ENCODE measurements around the gene NONO. TPM values are rescaled to one million over a fixed set of nuclear protein-coding genes. Genes with fewer than 3 reads are reported as not detected.

NONO gene, protein sequence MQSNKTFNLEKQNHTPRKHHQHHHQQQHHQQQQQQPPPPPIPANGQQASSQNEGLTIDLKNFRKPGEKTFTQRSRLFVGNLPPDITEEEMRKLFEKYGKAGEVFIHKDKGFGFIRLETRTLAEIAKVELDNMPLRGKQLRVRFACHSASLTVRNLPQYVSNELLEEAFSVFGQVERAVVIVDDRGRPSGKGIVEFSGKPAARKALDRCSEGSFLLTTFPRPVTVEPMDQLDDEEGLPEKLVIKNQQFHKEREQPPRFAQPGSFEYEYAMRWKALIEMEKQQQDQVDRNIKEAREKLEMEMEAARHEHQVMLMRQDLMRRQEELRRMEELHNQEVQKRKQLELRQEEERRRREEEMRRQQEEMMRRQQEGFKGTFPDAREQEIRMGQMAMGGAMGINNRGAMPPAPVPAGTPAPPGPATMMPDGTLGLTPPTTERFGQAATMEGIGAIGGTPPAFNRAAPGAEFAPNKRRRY
- total RNA-seq = 307 and 375 TPM in 2 replicates

DNA sequence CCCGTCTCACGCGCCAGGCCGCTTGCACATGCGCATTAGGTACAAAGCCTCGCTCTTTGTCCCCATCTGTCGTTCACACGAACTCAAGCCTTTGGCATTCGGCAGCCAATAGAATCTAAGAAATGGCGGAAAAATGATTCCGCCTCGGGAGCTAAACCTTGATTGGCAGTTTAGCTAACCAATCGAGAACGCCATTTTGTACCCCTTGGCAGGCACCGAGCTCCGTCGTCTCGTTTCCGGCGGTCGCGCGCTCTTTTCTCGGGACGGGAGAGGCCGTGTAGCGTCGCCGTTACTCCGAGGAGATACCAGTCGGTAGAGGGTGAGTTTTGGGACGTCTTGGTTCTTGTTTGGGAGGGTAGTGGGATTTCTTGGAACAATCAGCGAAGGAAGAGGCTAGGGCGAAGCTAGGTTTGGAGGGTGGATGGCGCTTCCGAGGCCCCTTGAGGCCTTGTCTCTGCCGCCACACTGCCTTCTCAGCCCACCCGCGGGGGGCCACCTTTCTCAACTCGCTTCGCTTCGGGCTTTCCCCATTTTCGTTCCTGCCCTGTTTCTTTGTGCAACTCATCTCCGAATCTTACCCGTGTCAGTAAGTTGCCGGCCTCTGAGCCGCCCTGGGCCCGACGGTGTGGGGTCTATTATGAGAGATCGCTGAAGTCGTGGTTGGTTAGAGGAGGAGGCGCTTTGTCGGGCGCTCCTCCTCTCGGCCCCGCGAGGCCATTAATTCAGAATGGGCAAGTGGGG is at the start of gene NONO:
Gene NONO, plus strand, starts transcription at position 233 of the 741 bp plus-strand sequence. CDS start 7,003 bp downstream, outside the sequence.

DNA sequence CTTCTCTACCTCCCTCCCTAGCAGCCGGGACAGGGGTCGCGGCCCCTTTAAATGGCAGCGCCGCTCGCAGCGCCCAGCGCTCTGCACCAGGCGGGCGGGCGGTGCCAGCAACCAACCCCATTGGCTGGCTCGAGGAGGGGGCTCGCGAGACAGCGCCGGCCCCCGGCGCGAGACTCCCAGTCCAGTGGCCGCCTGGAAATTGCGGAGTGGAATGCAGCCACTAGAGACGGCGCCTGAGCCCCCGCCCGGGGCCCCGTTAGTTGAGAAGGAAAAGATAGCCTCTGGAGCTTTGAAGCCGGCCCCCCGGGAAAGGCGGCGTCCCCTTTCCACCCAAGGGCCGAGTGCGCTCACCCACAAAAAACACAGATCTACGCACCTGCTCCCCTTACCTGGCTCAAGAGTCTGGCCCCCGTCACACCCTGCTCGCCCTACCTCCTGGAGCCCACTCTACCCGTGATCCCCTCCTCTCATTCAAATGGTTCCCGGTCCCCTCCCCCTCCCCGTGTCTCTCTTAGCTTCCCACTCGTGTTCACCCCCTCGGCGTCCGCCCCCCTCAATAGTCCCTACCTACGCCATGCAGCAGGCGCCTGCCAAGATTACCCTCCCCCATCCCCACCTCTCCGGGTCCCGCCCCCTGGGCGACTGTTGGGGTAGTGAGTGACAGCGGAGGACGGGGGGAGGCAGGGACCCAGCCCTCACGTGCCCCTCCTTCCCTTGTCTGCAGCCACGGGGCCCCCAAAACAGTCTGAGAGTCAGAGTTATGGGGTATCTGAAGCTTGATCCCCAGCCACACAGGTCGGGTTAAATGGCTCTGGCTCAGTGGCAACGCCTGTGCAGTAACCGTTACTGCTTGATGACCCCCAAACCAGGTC is 29.1 kb upstream of the NONO start, which contains the start of gene ZMYM3:
Gene ZMYM3, minus strand, starts transcription at position 49 of the 872 bp plus-strand sequence. CDS start 885 bp downstream, outside the sequence.

DNA sequence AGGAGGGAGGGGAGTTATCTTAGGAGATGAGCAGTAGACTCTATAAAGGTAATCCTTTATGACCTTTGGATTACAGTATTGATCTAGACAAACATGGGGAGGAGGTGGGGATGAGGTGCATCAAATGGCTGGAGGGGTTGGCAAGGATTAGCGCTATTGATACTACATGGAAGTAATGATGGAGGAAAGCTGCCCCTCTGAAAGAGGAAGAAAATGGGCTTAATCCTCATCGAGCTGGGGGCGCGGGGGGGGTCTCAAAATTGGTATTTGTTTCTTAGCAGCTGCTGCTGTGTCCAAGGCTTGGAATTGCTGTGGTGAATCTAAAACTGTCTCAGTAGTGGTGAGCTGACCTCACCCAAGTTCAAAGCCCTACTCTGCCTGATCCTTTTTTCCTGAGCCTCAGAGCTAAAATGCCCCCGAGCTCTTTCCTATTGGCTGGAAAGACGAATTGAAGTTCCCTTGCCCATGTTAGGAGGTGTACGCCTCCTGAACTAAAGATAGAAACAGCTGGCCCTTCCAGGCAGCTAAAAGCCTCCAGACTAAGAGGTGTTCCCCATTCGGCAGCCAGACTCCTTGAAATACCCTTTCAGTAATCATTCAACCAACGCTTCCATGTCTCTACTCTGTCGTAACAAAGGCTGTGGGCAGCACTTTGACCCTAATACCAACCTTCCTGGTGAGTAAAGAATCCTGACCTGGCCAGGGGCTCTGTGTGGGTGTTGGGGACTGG is 17.9 kb downstream of the NONO start, which contains the start of gene ITGB1BP2:
Gene ITGB1BP2, plus strand, starts transcription at position 556 of the 730 bp plus-strand sequence. Its CDS starts 57 bp downstream, at position 613.

Other genes with a start within 250 kb of the NONO start
- gene SNX12, start 215.3 kb upstream of the NONO start, total RNA-seq = 55.8 and 69.5 TPM in 2 replicates
- 2.6 and 3.5 TPM in 2 replicates for gene FOXO4, start 187.8 kb upstream of the NONO start, total RNA-seq
- gene CXorf65, start 176.9 kb upstream of the NONO start, total RNA-seq = not detected in 2 replicates
- gene IL2RG, start 172.1 kb upstream of the NONO start, total RNA-seq = not detected in 2 replicates
- gene MED12, start 165.0 kb upstream of the NONO start, total RNA-seq = 15.9 and 21.1 TPM in 2 replicates
- gene NLGN3, start 138.8 kb upstream of the NONO start, total RNA-seq = not detected in 2 replicates
- not detected in 2 replicates for gene GJB1, start 60.4 kb upstream of the NONO start, total RNA-seq
- gene ZMYM3, start 29.5 kb upstream of the NONO start, total RNA-seq = 14.1 and 16.7 TPM in 2 replicates
- 0.71 and 1.2 TPM in 2 replicates for gene ITGB1BP2, start 18.1 kb downstream of the NONO start, total RNA-seq
- gene TAF1, start 82.7 kb downstream of the NONO start, total RNA-seq = 10.8 and 13.3 TPM in 2 replicates
- 24.8 and 32.1 TPM in 2 replicates for gene OGT, start 249.5 kb downstream of the NONO start, total RNA-seq

Measured in myometrial cell (primary cell).